ENCODE measurements around the gene KIF5C.

KIF5C gene

GRCh38 chr2:148922062-148922461, 47.0 kb downstream of the KIF5C start:
- Histone ChIP-seq H3K36me3 (no peaks in the 10 kb centered on the region), H3K4me1 (ENCODE audit: control insufficient read depth in 1 of 2, insufficient read depth in 1 of 2, low read depth in 1 of 2, low read length in 1 of 2) (peaks cover 17 to 18% of the 10 kb centered on the region in 2 experiments), H3K4me3 (ENCODE audit: low read depth in 1 of 2, low read length in 1 of 2) (no peak overlapping the region), H3K27me3 (no peaks in the 10 kb centered on the region), H3K9me3 (no peaks in the 10 kb centered on the region), H3K27ac (no peak overlapping the region)
- no peak for TF ChIP-seq CTCF (IDR thresholded peaks at IDR 0.05)

- Histone ChIP-seq H3K36me3 (no peaks in the 10 kb centered on the region), H3K27me3 (no peaks in the 10 kb centered on the region)
Measured at GRCh38 chr2:148922776-148923475, 47.9 kb downstream of the KIF5C start.

GRCh38 chr2:148924514-148925178, 49.6 kb downstream of the KIF5C start:
- H3K27me3 ChIP-seq: no peaks in the 10 kb centered on the region
- TF ChIP-seq CTCF (IDR thresholded peaks at IDR 0.05): no peak
- H3K27ac ChIP-seq: no peak overlapping the region
- no peaks in the 10 kb centered on the region for H3K9me3 ChIP-seq
- no peaks in the 10 kb centered on the region for H3K36me3 ChIP-seq
- no peak overlapping the region for H3K4me3 ChIP-seq (ENCODE audit: low read depth in 1 of 2, low read length in 1 of 2)
- H3K4me1 ChIP-seq (ENCODE audit: control insufficient read depth in 1 of 2, insufficient read depth in 1 of 2, low read depth in 1 of 2, low read length in 1 of 2): peaks cover 24 to 26% of the 10 kb centered on the region in 2 experiments

More at GRCh38 chr2:148922776-148923475, 47.9 kb downstream of the KIF5C start:
- Histone ChIP-seq H3K4me3 (ENCODE audit: low read depth in 1 of 2, low read length in 1 of 2) (no peak overlapping the region), H3K4me1 (ENCODE audit: control insufficient read depth in 1 of 2, insufficient read depth in 1 of 2, low read depth in 1 of 2, low read length in 1 of 2) (peaks cover 24 to 26% of the 10 kb centered on the region in 2 experiments), H3K27ac (no peak overlapping the region), H3K9me3 (no peaks in the 10 kb centered on the region)
- TF ChIP-seq CTCF (IDR thresholded peaks at IDR 0.05): no peak

GRCh38 chr2:148926291-148926961, 51.4 kb downstream of the KIF5C start:
- no peak for TF ChIP-seq CTCF (IDR thresholded peaks at IDR 0.05)
- Histone ChIP-seq H3K27ac (peak overlapping the region; percentile 66), H3K27me3 (no peaks in the 10 kb centered on the region), H3K9me3 (no peaks in the 10 kb centered on the region), H3K4me3 (ENCODE audit: low read depth in 1 of 2, low read length in 1 of 2) (peak overlapping the region; percentile 60 to 62), H3K4me1 (ENCODE audit: control insufficient read depth in 1 of 2, insufficient read depth in 1 of 2, low read depth in 1 of 2, low read length in 1 of 2) (peaks cover 24 to 26% of the 10 kb centered on the region in 2 experiments), H3K36me3 (no peaks in the 10 kb centered on the region)

- H3K4me3 ChIP-seq (ENCODE audit: low read depth in 1 of 2, low read length in 1 of 2): peak overlapping the region; percentile 60 to 62
- TF ChIP-seq CTCF (IDR thresholded peaks at IDR 0.05): no peak
- H3K4me1 ChIP-seq (ENCODE audit: control insufficient read depth in 1 of 2, insufficient read depth in 1 of 2, low read depth in 1 of 2, low read length in 1 of 2): peaks cover 24 to 26% of the 10 kb centered on the region in 2 experiments
- H3K36me3 ChIP-seq: no peaks in the 10 kb centered on the region
- H3K27ac ChIP-seq: peak overlapping the region; percentile 66
- no peaks in the 10 kb centered on the region for H3K9me3 ChIP-seq
- no peaks in the 10 kb centered on the region for H3K27me3 ChIP-seq
Measured at GRCh38 chr2:148926981-148927401, 52.0 kb downstream of the KIF5C start.

All from neutrophil (primary cell).